AG10803 (cell line): Measurements from ENCODE around the gene FBXO24.
"Not testable (repeated sequence)": the region's sequence is repeated elsewhere in the genome, so short reads cannot be mapped to it uniquely, and the experiment has no call there.

Experiments used
- DNase-seq: peaks from one replicate; pipeline ENCODE4 v3.0.0; 2010; ENCODE audit warnings: low read depth
- H3K4me3 ChIP-seq: 2 replicates; pipeline ENCODE4 v1.5.1; 2011; ENCODE audit warnings: mild to moderate bottlenecking, low read length, control low read depth
- CTCF ChIP-seq: conservative IDR thresholded peaks from 2 replicates; pipeline ENCODE4 v1.5.1; 2011; ENCODE audit warnings: mild to moderate bottlenecking, low read length, control low read depth, inconsistent platforms

Gene FBXO24

GRCh38 chr7:100561491-100562194, 24.5 kb upstream of the FBXO24 start:
- TF ChIP-seq CTCF = no peak
- no peak overlapping the region for H3K4me3 ChIP-seq
- DNase-seq = no peak

DNA sequence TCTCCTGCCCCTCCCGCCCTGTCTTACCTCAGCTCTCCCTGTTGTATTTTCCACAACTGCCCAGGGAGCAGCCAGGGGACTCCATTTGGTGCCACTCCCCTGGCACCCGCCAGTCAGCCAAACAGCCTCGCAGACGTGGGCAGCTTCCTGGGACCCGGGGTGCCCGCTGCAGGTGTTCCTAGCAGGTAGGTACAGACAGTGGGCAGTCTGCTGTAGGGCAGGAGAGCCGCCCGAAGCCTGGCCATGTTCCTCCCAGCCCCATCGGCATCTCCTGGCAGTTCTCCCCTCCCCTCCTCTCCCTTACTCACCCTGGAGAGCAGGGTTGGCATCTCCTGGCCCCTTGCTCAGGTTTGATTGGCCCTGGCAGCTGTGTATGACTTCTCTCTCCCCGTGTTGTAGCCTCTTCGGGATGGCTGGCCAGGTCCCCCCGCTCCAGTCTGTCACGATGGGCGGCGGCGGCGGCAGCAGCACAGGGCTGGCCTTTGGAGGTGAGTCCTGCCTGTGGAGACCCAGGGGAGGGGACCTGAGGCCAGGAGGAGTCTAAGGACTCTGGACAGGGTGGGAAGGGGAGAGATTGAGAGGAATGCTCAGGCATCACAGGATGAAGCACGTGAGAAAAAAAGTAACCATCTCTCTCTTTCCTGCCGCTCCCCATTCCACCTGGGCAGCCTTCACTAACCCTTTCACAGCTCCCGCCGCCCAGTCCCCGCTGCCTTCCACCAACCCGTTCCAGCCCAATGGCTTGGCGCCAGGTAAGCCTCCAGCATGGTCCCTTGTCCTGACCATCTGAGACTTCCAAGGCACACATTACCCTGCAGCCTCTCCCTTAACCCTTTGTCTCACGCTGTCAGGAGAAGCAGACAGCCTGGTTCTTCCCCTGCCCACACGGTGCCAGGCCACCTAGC, 23.7 kb upstream of the FBXO24 start:
- TF ChIP-seq CTCF = no peak
- DNase-seq = no peak
- H3K4me3 ChIP-seq = no peak overlapping the region

DNA sequence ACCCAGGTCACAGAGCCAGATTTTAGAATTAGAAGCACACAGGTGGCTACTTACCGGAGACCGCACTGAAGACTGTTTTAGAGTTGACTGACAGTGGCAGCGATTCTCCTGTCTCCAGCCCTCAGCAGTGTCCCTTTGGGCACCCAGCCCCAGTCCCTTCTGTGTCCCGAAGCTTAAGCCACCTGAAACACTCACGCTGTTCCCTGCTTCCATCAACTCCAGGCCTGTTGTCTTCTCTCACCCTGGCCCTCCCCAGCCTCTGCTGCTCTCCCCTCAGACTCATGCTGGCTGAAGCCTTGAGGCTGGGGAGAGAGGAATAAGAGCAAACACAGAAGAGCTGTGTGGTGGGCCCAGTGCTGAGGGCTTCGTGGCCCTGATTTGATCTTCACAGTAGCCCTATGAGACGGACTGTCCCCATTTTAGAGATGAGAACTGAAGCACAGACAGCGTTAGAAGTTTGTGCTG, 23.0 kb upstream of the FBXO24 start:
- no peak for DNase-seq
- TF ChIP-seq CTCF = no peak
- H3K4me3 ChIP-seq = no peak overlapping the region

DNA sequence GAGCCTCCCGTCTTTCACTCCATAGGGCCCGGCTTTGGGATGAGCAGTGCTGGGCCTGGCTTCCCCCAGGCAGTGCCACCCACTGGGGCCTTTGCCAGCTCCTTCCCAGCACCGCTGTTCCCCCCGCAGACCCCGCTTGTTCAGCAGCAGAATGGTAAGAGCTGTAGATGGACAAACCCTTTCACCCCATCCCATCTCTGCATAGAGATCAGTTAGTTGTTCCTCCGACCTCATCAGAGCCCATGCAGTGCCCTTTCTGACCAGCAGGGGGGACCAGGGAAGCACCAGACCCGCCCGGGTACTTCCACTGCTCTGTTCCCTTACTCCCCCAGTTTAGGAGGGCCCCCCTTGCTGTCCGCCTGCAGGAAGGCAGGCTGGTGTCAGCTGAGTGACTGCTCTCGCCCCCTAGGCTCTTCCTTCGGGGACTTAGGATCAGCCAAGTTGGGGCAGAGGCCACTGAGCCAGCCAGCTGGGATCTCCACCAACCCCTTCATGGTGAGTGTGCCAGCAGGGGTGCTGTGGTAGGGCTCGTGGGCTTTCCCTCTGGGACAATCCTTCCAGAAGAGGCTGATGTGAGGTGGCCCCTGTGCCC, 22.2 kb upstream of the FBXO24 start:
- DNase-seq = peak; percentile 67
- peak; percentile 97 for TF ChIP-seq CTCF

DNA sequence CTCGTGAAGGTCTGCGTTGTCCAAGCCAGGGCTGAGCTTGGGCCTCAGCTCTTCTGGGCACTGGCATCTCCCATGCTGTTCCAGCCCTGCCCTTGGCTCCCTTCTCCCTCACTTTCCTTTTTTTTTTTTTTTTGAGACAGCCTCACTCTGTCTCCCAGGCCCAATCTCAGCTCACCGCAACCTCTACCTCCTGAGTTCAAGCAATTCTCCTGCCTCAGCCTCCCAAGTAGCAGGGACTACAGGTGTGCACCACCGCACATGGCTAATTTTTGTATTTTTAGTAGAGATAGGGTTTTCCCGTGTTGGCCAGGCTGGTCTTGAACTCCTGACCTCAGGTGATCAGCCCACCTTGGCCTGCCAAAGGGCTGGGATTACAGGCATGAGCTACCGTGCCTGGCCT, 21.7 kb upstream of the FBXO24 start:
- H3K4me3 ChIP-seq, DNase-seq: not testable (repeated sequence)

More for the DNA sequence above, 22.2 kb upstream of the FBXO24 start:
- H3K4me3 ChIP-seq = no peak overlapping the region

GRCh38 chr7:100565133-100565571, 21.0 kb upstream of the FBXO24 start:
- H3K4me3 ChIP-seq = no peak overlapping the region
- no peak for TF ChIP-seq CTCF

GRCh38 chr7:100566018-100566531, 20.1 kb upstream of the FBXO24 start:
- no peak for TF ChIP-seq CTCF
- no peak for DNase-seq
- H3K4me3 ChIP-seq = no peak overlapping the region

More at GRCh38 chr7:100565133-100565571, 21.0 kb upstream of the FBXO24 start:
- DNase-seq = no peak
